GM19438 (cell line): ENCODE data around the gene AFAP1.

Source experiments
- ATAC-seq: cut with Tn5 transposase; IDR thresholded peaks from one replicate; pipeline ENCODE4 v1.9.1; 2021; ENCODE audit warnings: low read depth; ENCODE audit not compliant: unreplicated experiment

Gene AFAP1

GRCh38 chr4:7899184-7899869 is 40.3 kb downstream of the AFAP1 start:
- ATAC-seq: no peak

- ATAC-seq: no peak
Observed at GRCh38 chr4:7898385-7898784, 41.3 kb downstream of the AFAP1 start.

- no peak for ATAC-seq
Observed at GRCh38 chr4:7897811-7898210, 41.9 kb downstream of the AFAP1 start.

- no peak for ATAC-seq
Observed at GRCh38 chr4:7894677-7895181, 44.9 kb downstream of the AFAP1 start.

- no peak for ATAC-seq
Observed at GRCh38 chr4:7894098-7894676, 45.5 kb downstream of the AFAP1 start.

- ATAC-seq: no peak
Observed at GRCh38 chr4:7893539-7893938, 46.1 kb downstream of the AFAP1 start.

GRCh38 chr4:7892212-7893019 is 47.2 kb downstream of the AFAP1 start:
- ATAC-seq: no peak

GRCh38 chr4:7890635-7891393 is 48.8 kb downstream of the AFAP1 start:
- no peak for ATAC-seq

GRCh38 chr4:7887436-7887835 is 52.2 kb downstream of the AFAP1 start:
- no peak for ATAC-seq

GRCh38 chr4:7886007-7886973 is 53.4 kb downstream of the AFAP1 start:
- ATAC-seq: no peak

- no peak for ATAC-seq
Observed at GRCh38 chr4:7885216-7886006, 54.2 kb downstream of the AFAP1 start.

- no peak for ATAC-seq
Observed at GRCh38 chr4:7880683-7881082, 59.0 kb downstream of the AFAP1 start.

GRCh38 chr4:7879127-7879526 is 60.5 kb downstream of the AFAP1 start:
- no peak for ATAC-seq

- no peak for ATAC-seq
Observed at GRCh38 chr4:7878323-7878722, 61.3 kb downstream of the AFAP1 start.

GRCh38 chr4:7877176-7877575 is 62.5 kb downstream of the AFAP1 start:
- no peak for ATAC-seq

GRCh38 chr4:7876201-7876875 is 63.3 kb downstream of the AFAP1 start:
- ATAC-seq: no peak

GRCh38 chr4:7874838-7875237 is 64.8 kb downstream of the AFAP1 start:
- ATAC-seq: no peak

GRCh38 chr4:7873881-7874280 is 65.8 kb downstream of the AFAP1 start:
- no peak for ATAC-seq
